Keratinocyte (primary cell): ENCODE results near the gene DCDC1. TPM values are rescaled to one million over a fixed set of nuclear protein-coding genes. Genes with fewer than 3 reads are reported as not detected.

Source experiments
- DNase-seq: peaks from one replicate; pipeline ENCODE4 v3.0.0-alpha.2; 2011; ENCODE audit warnings: low read depth, missing footprints, low spot score
- FAIRE-seq: peaks from 2 replicates; lab custom pipeline; 2011; peaks lifted over from hg19 to GRCh38; lab: Jason Lieb, UNC
- H2AFZ ChIP-seq: 2 replicates; pipeline ENCODE4 v1.6.0; 2012; ENCODE audit warnings: low read length, control low read depth, inconsistent platforms; ENCODE audit not compliant: control insufficient read depth
- H3K27ac ChIP-seq: 2 replicates; pipeline ENCODE4 v1.5.1; 2011; ENCODE audit warnings: low read length; ENCODE audit not compliant: control insufficient read depth, insufficient read depth
- H3K27me3 ChIP-seq: 3 replicates; pipeline ENCODE4 v1.6.0; 2011; ENCODE audit warnings: low read length; ENCODE audit not compliant: control insufficient read depth, insufficient read depth; ENCODE audit errors: extremely low read depth
- H3K36me3 ChIP-seq, 2 experiments: 2 replicates in 1 of 2; 3 replicates in 1 of 2; pipeline ENCODE4 v1.5.1; 2011; ENCODE audit warnings: low read length in 2 of 2, mild to moderate bottlenecking in 1 of 2; ENCODE audit not compliant: control insufficient read depth in 2 of 2, insufficient read depth in 2 of 2; ENCODE audit errors: extremely low read depth in 1 of 2
- H3K4me1 ChIP-seq: 3 replicates; pipeline ENCODE4 v1.5.1; 2011; ENCODE audit warnings: low read length; ENCODE audit not compliant: control insufficient read depth, insufficient read depth; ENCODE audit errors: extremely low read depth
- H3K4me2 ChIP-seq: 3 replicates; pipeline ENCODE4 v1.6.0; 2011; ENCODE audit warnings: low read depth, low read length; ENCODE audit not compliant: control insufficient read depth, insufficient read depth; ENCODE audit errors: extremely low read depth
- H3K4me3 ChIP-seq, 3 experiments: fragments of 200-600 bp in 1 of 3; sonication (generic) in 1 of 3; 2 replicates in 2 of 3; 3 replicates in 1 of 3; pipeline ENCODE4 v1.5.1; 2011 to 2016; ENCODE audit warnings: low read length in 3 of 3, mild to moderate bottlenecking in 3 of 3, control low read depth in 2 of 3, inconsistent platforms in 1 of 3, low read depth in 1 of 3, mixed read lengths in 1 of 3, mixed run types in 1 of 3, moderate library complexity in 1 of 3; ENCODE audit not compliant: control insufficient read depth in 2 of 3, insufficient read depth in 2 of 3; ENCODE audit errors: extremely low read depth in 1 of 3
- H3K79me2 ChIP-seq: 2 replicates; pipeline ENCODE4 v1.6.0; 2012; ENCODE audit warnings: low read length; ENCODE audit not compliant: control insufficient read depth, insufficient read depth
- H3K9ac ChIP-seq: 3 replicates; pipeline ENCODE4 v1.6.0; 2011; ENCODE audit warnings: low read length; ENCODE audit not compliant: control insufficient read depth, insufficient read depth; ENCODE audit errors: extremely low read depth
- H3K9me1 ChIP-seq: 3 replicates; pipeline ENCODE4 v1.6.0; 2011; ENCODE audit warnings: low read length; ENCODE audit not compliant: control insufficient read depth, insufficient read depth; ENCODE audit errors: extremely low read depth
- H3K9me3 ChIP-seq: 2 replicates; pipeline ENCODE4 v1.5.1; 2012; ENCODE audit warnings: low read depth, low read length; ENCODE audit not compliant: control insufficient read depth
- H4K20me1 ChIP-seq: 3 replicates; pipeline ENCODE4 v1.6.0; 2011; ENCODE audit warnings: low read length; ENCODE audit not compliant: control insufficient read depth, insufficient read depth; ENCODE audit errors: extremely low read depth
- CTCF ChIP-seq, 3 experiments: IDR thresholded peaks in 1 of 3; conservative IDR thresholded peaks in 1 of 3; optimal IDR thresholded peaks in 1 of 3; 2 replicates in 2 of 3; 3 replicates in 1 of 3; pipeline versions ENCODE3 to v1.5.1; 2011; ENCODE audit warnings: low read length in 3 of 3, mild to moderate bottlenecking in 3 of 3, moderate library complexity in 2 of 3, control low read depth in 1 of 3, inconsistent platforms in 1 of 3; ENCODE audit not compliant: insufficient read depth in 2 of 3; ENCODE audit errors: extremely low read depth in 1 of 3
- EZH2 ChIP-seq: IDR thresholded peaks from one replicate; pipeline ENCODE4 v1.6.1; 2012; ENCODE audit warnings: inconsistent platforms, mild to moderate bottlenecking, low read length, moderate library complexity
- dilution Hi-C: fragments of 300-500 bp; cut with MboI; formaldehyde crosslinking; loops from one replicate; pipeline ENCODE4 v1.7.0; 2020; ENCODE audit warnings: low sequenced_read_pairs; ENCODE audit not compliant: extremely low pct_ligation_motif_present
- polyA plus RNA-seq, 5 experiments: library from polyadenylated mRNA; depleted of rRNA in 3 of 5; stranded (reverse) in 3 of 5; stranded (forward) in 1 of 5; unstranded in 1 of 5; fragments of >200 nt; gene quantifications; 1 replicate in 1 of 5; 2 replicates in 3 of 5; 3 replicates in 1 of 5; pipeline versions ENCODE4 v1.2.1 to v1.2.3, GENCODE V29; 2011 to 2012; ENCODE audit warnings: missing spikeins in 2 of 5, low read depth in 1 of 5, low replicate concordance in 1 of 5

Gene DCDC1
- polyA plus RNA-seq, 1 donor (not counting 4 experiments of a cell fraction or from before 2014, with no cell fraction given): 0.08 TPM

- dilution Hi-C loops: no loop called here
- Histone ChIP-seq H2AFZ (no peak overlapping the region), H3K4me3 (no peak overlapping the region), H3K36me3 (no peaks in the 10 kb centered on the region), H3K9me1 (no peaks in the 10 kb centered on the region), H3K9ac (no peak overlapping the region), H3K79me2 (no peaks in the 10 kb centered on the region), H3K27ac (no peak overlapping the region), H3K4me1 (no peaks in the 10 kb centered on the region), H3K27me3 (no peaks in the 10 kb centered on the region), H3K4me2 (no peak overlapping the region), H3K9me3 (no peaks in the 10 kb centered on the region), H4K20me1 (no peaks in the 10 kb centered on the region)
- no peak for TF ChIP-seq EZH2
- TF ChIP-seq CTCF (optimal IDR thresholded peaks at IDR 0.05 in 1 of 3, IDR thresholded peaks at IDR 0.05 in 1 of 3, conservative IDR thresholded peaks at IDR 0.05 in 1 of 3; ENCODE audit: extremely low read depth in 1 of 3, insufficient read depth in 2 of 3, low read length in 3 of 3): no peak
- no peak for DNase-seq
- no peak for FAIRE-seq
Observed at GRCh38 chr11:31019786-31020185, 349.8 kb downstream of the DCDC1 start.

- Histone ChIP-seq H3K27me3 (no peaks in the 10 kb centered on the region), H3K79me2 (no peaks in the 10 kb centered on the region), H3K4me2 (no peak overlapping the region), H3K9me3 (no peaks in the 10 kb centered on the region), H3K36me3 (no peaks in the 10 kb centered on the region), H3K9me1 (no peaks in the 10 kb centered on the region), H3K4me3 (no peak overlapping the region), H3K4me1 (no peaks in the 10 kb centered on the region), H3K9ac (no peak overlapping the region), H2AFZ (no peak overlapping the region), H4K20me1 (no peaks in the 10 kb centered on the region), H3K27ac (no peak overlapping the region)
- DNase-seq (no peak), FAIRE-seq (no peak)
- dilution Hi-C loops: no loop called here
- TF ChIP-seq EZH2 (no peak), CTCF (optimal IDR thresholded peaks at IDR 0.05 in 1 of 3, IDR thresholded peaks at IDR 0.05 in 1 of 3, conservative IDR thresholded peaks at IDR 0.05 in 1 of 3; ENCODE audit: extremely low read depth in 1 of 3, insufficient read depth in 2 of 3, low read length in 3 of 3) (no peak)
Observed at GRCh38 chr11:31005202-31005601, 364.3 kb downstream of the DCDC1 start.
